IMR-90 (cell line): ENCODE results near the gene CCR9.

Experiments
- POLR2A ChIP-seq: IDR thresholded peaks from 2 replicates; pipeline ENCODE4 v1.6.1; 2012; ENCODE audit warnings: mild to moderate bottlenecking, low read depth, low read length
- RAD21 ChIP-seq: IDR thresholded peaks from 2 replicates; pipeline ENCODE4 v1.6.1; 2012; ENCODE audit warnings: low read length, improper control_type of control experiment
- RFX5 ChIP-seq: IDR thresholded peaks from 2 replicates; pipeline ENCODE4 v1.8.0; 2012; ENCODE audit warnings: low read depth, mild to moderate bottlenecking, low read length, moderate library complexity
- TF ChIP-seq, protein P1 (sequence below): conservative IDR thresholded peaks from 2 replicates; pipeline ENCODE4 v1.5.1; 2012; ENCODE audit warnings: mild to moderate bottlenecking, low read depth, low read length, improper control_type of control experiment

DNA sequence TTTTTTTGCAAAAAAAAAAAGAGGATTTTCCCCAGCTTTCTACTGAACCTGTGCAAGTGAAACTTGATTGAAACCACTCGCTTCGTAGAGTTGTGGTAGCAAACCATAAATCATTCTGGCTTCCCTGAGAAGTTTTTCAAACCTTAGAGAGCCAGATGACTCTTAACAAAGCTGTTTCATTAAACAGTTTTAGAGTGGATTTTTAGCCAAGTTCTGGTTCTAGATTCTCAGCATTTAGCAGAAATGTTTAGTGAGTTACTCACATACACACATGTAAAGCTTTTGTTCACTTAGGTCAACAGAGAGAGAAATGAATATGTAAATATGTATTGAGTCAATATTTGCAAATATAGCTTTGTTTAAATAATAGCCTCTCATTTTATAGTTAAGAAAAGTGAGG, 18.1 kb upstream of the CCR9 start:
- TF ChIP-seq POLR2A (no peak), RAD21 (no peak), RFX5 (no peak)
- TF ChIP-seq, protein P1, sequence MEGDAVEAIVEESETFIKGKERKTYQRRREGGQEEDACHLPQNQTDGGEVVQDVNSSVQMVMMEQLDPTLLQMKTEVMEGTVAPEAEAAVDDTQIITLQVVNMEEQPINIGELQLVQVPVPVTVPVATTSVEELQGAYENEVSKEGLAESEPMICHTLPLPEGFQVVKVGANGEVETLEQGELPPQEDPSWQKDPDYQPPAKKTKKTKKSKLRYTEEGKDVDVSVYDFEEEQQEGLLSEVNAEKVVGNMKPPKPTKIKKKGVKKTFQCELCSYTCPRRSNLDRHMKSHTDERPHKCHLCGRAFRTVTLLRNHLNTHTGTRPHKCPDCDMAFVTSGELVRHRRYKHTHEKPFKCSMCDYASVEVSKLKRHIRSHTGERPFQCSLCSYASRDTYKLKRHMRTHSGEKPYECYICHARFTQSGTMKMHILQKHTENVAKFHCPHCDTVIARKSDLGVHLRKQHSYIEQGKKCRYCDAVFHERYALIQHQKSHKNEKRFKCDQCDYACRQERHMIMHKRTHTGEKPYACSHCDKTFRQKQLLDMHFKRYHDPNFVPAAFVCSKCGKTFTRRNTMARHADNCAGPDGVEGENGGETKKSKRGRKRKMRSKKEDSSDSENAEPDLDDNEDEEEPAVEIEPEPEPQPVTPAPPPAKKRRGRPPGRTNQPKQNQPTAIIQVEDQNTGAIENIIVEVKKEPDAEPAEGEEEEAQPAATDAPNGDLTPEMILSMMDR, result no peak
